Aorta (tissue), 5 donors: ENCODE data around the gene ZNF441. TPM values are rescaled to one million over a fixed set of nuclear protein-coding genes. Genes with fewer than 3 reads are reported as not detected.
A peak's percentile ranks its signal among the peaks of the same experiment; 100 is the strongest.

Experiments
- ATAC-seq: fragments of 200-7000 bp; cut with Tn5 transposase; one replicate; pipeline ENCODE4 v1.9.1; 2022; ENCODE audit warnings: moderate library complexity; ENCODE audit not compliant: low FRiP score
- DNase-seq, 2 donors: peaks; one replicate each; pipeline ENCODE4 v3.0.0-alpha.2; 2020
- H3K27ac ChIP-seq, 2 donors: one replicate each; pipeline ENCODE4 v1.5.1; 2013; ENCODE audit warnings: low read length in 2 of 2, mild to moderate bottlenecking in 2 of 2, moderate library complexity in 2 of 2, control low read depth in 1 of 2, inconsistent platforms in 1 of 2, low read depth in 1 of 2
- H3K27me3 ChIP-seq, 2 donors: one replicate each; pipeline ENCODE4 v1.6.1; 2013; ENCODE audit warnings: control low read depth in 1 of 2, low read length in 1 of 2, mild to moderate bottlenecking in 1 of 2, moderate library complexity in 1 of 2; ENCODE audit not compliant: insufficient read depth in 2 of 2, control insufficient read depth in 1 of 2
- H3K36me3 ChIP-seq, 2 donors: one replicate each; pipeline ENCODE4 v1.6.1; 2013; ENCODE audit warnings: control low read depth in 1 of 2, low read length in 1 of 2, mild to moderate bottlenecking in 1 of 2; ENCODE audit not compliant: insufficient read depth in 2 of 2, control insufficient read depth in 1 of 2
- H3K4me1 ChIP-seq, 2 donors: one replicate each; pipeline ENCODE4 v1.6.1; 2013; ENCODE audit warnings: low read length in 2 of 2, control low read depth in 1 of 2, mild to moderate bottlenecking in 1 of 2, moderate library complexity in 1 of 2; ENCODE audit not compliant: insufficient read depth in 2 of 2, control insufficient read depth in 1 of 2
- H3K4me3 ChIP-seq, 2 donors: one replicate each; pipeline ENCODE4 v1.5.1; 2013; ENCODE audit warnings: low read length in 2 of 2, control low read depth in 1 of 2, mild to moderate bottlenecking in 1 of 2
- H3K9me3 ChIP-seq: one replicate; pipeline ENCODE4 v1.6.1; 2013; ENCODE audit warnings: mild to moderate bottlenecking, low read length; ENCODE audit not compliant: control insufficient read depth
- WGBS, 2 donors: extraction: QIAGEN DNeasy Blood & Tissue Kit; methylation state at CpG; one replicate each; pipeline ENCODE4 v1.1.7; 2013; 5-methylcytosine and 5-hydroxymethylcytosine counted together
- intact Hi-C, 2 donors: fragments of 100-400 bp; cut with DNase I; formaldehyde crosslinking; loops; one replicate each; pipeline versions ENCODE4 v1.14.2 to v1.15.0; 2022
- long read RNA-seq, 2 donors: library from polyadenylated mRNA; unstranded; transcript quantifications; one replicate each; pipeline ENCODE4 v2.0.0, GENCODE V29; 2020 to 2021
- polyA plus RNA-seq, 2 donors: library from polyadenylated mRNA; stranded (reverse); fragments of 200-250 nt; gene quantifications; one replicate each; pipeline ENCODE4 v1.2.3, GENCODE V29; 2013
- total RNA-seq, 2 donors: library from RNA; stranded (reverse); fragmentation: NEBNext Ultra II Directional; extraction: Animal tissue kit (Norgen Biotek cat#: 25700); gene quantifications; one replicate each; pipeline ENCODE4 v1.2.1, GENCODE V29; 2021
- donor health status: healthy with polysubstance abuse.
- donor health status: Bipolar disorder and iron deficiency.
- donor health status: DM: no; HTN: no; CAD: no.
- donor health status: DM: no; HTN: no; CAD: no.
- donor health status: DM: yes; HTN: yes; CAD: no.

Gene ZNF441
- total RNA-seq = 10 to 100 TPM in 1 of 2 donors, 1 to 10 TPM in 1; 9.5 to 13.2 TPM
- polyA plus RNA-seq = 1 to 10 TPM; 4.1 to 8.1 TPM
- long read RNA-seq, donor 1, full-length matches to known transcripts = 3 of 6 reads
- long read RNA-seq, donor 1, partial matches to known transcripts = 0 of 6 reads
- long read RNA-seq, donor 1, other reads (novel, unspliced or antisense) = 3 of 6 reads
- long read RNA-seq, donor 2, full-length matches to known transcripts = 2 of 3 reads
- long read RNA-seq, donor 2, partial matches to known transcripts = 1 of 3 reads
- long read RNA-seq, donor 2, other reads (novel, unspliced or antisense) = 0 of 3 reads

GRCh38 chr19:11766597-11767591 is at the start of gene ZNF441:
Gene ZNF441 (plus strand): TSS chr19:11767000. CDS start chr19:11767194, 194 bp downstream.
- DNase-seq (peak; percentile 99), ATAC-seq (peak; percentile 99)
- peaks cover 0 to 3% of the 10 kb centered on the region in 2 donors for H3K4me1 ChIP-seq
- H3K36me3 ChIP-seq = no peaks in the 10 kb centered on the region
- no peaks in the 10 kb centered on the region for H3K9me3 ChIP-seq
- WGBS, 2 donors = 0% methylated on average over 57 to 61 of the region's 61 CpGs
- H3K27ac ChIP-seq = peak within 1 kb of the TSS; percentile 23 to 81
- intact Hi-C loops = loop anchor here in 1 of 2 donors (2.0 kb wide), 1 partner anchor 28 kb away; the partner anchor contains the start of gene ZNF823
- peak within 1 kb of the TSS; percentile 82 to 94 for H3K4me3 ChIP-seq
- no peaks in the 10 kb centered on the region for H3K27me3 ChIP-seq

- Histone ChIP-seq H3K27me3 (no peaks in the 10 kb centered on the region), H3K36me3 (peaks cover 19 to 28% of the 10 kb centered on the region in 2 donors), H3K9me3 (peaks cover 24% of the 10 kb centered on the region), H3K4me1 (no peaks in the 10 kb centered on the region), H3K4me3 (no peak overlapping the region), H3K27ac (no peak overlapping the region)
- WGBS, 2 donors = 34 to 43% methylated on average over 5 of the region's 5 CpGs
- ATAC-seq (no peak), DNase-seq (no peak)
- intact Hi-C loops = no loop called here
Measured at GRCh38 chr19:11721681-11722080, 45.1 kb upstream of the ZNF441 start.

- Histone ChIP-seq H3K27ac (no peak overlapping the region), H3K36me3 (peaks cover 19 to 29% of the 10 kb centered on the region in 2 donors), H3K9me3 (peaks cover 24% of the 10 kb centered on the region), H3K27me3 (no peaks in the 10 kb centered on the region), H3K4me1 (no peaks in the 10 kb centered on the region), H3K4me3 (no peak overlapping the region)
- DNase-seq (no peak), ATAC-seq (no peak)
- intact Hi-C loops = no loop called here
- WGBS, 2 donors = 94 to 95% methylated on average over 10 of the region's 10 CpGs
Measured at GRCh38 chr19:11722414-11722813, 44.4 kb upstream of the ZNF441 start.

GRCh38 chr19:11729586-11729985 is 37.2 kb upstream of the ZNF441 start:
- 98 to 99% methylated on average over 4 of the region's 4 CpGs for WGBS, 2 donors

GRCh38 chr19:11735375-11735774 is 31.4 kb upstream of the ZNF441 start:
- DNase-seq (no peak), ATAC-seq (no peak)
- no peaks in the 10 kb centered on the region for H3K27me3 ChIP-seq
- 88 to 94% methylated on average over 1 of the region's 1 CpG for WGBS, 2 donors
- no peak overlapping the region for H3K4me3 ChIP-seq
- intact Hi-C loops = no loop called here
- no peaks in the 10 kb centered on the region for H3K9me3 ChIP-seq
- H3K36me3 ChIP-seq = peaks cover 0 to 1% of the 10 kb centered on the region in 2 donors
- no peaks in the 10 kb centered on the region for H3K4me1 ChIP-seq
- no peak overlapping the region for H3K27ac ChIP-seq

More at GRCh38 chr19:11729586-11729985, 37.2 kb upstream of the ZNF441 start:
- no peak overlapping the region for H3K4me3 ChIP-seq
- no peak for DNase-seq
- H3K27me3 ChIP-seq = no peaks in the 10 kb centered on the region
- intact Hi-C loops = no loop called here
- peaks cover 4% of the 10 kb centered on the region for H3K9me3 ChIP-seq
- H3K27ac ChIP-seq = no peak overlapping the region
- no peaks in the 10 kb centered on the region for H3K4me1 ChIP-seq
- H3K36me3 ChIP-seq = peaks cover 4 to 11% of the 10 kb centered on the region in 2 donors
- no peak for ATAC-seq

GRCh38 chr19:11736696-11737095 is 30.1 kb upstream of the ZNF441 start:
- Histone ChIP-seq H3K4me1 (no peaks in the 10 kb centered on the region), H3K4me3 (no peak overlapping the region), H3K36me3 (no peaks in the 10 kb centered on the region), H3K9me3 (no peaks in the 10 kb centered on the region), H3K27me3 (no peaks in the 10 kb centered on the region), H3K27ac (no peak overlapping the region)
- peak in 1 of 2 donors; percentile 76 for DNase-seq
- no peak for ATAC-seq
- 52 to 58% methylated on average over 2 of the region's 2 CpGs for WGBS, 2 donors
- intact Hi-C loops = no loop called here

- Histone ChIP-seq H3K27me3 (no peaks in the 10 kb centered on the region), H3K4me3 (peak overlapping the region; percentile 76 to 90), H3K27ac (peak overlapping the region in 1 of 2 donors; percentile 55), H3K36me3 (no peaks in the 10 kb centered on the region), H3K9me3 (no peaks in the 10 kb centered on the region), H3K4me1 (no peaks in the 10 kb centered on the region)
- 0% methylated on average over 49 to 52 of the region's 52 CpGs for WGBS, 2 donors
- intact Hi-C loops = loop anchor here in 1 of 2 donors (2.0 kb wide), 1 partner anchor 29 kb away; the partner anchor contains the start of gene ZNF441
- ATAC-seq (peak; percentile 79), DNase-seq (peak; percentile 64 to 83)
Measured at GRCh38 chr19:11737964-11738745, 28.6 kb upstream of the ZNF441 start.
